Measurements from ENCODE around the gene IRF8. TPM values are rescaled to one million over a fixed set of nuclear protein-coding genes. Genes with fewer than 3 reads are reported as not detected.

Gene IRF8
- total and polyA plus RNA-seq, 2 of the 4 experiments (the other 2 are of a cell fraction), result not detected

GRCh38 chr16:85864965-85865364, 34.0 kb upstream of the IRF8 start:
- H2BK5ac ChIP-seq (ENCODE audit: low read depth, low read length, poor library complexity, severe bottlenecking), result no peak overlapping the region
- CTCF ChIA-PET, result no interaction called here
- H2BK15ac ChIP-seq (ENCODE audit: low read depth, low read length), result no peak overlapping the region
- no peak overlapping the region for H3K4me3 ChIP-seq (ENCODE audit: insufficient read depth, low read depth, low read length)
- dilution Hi-C loops (cut with HindIII; ENCODE audit: low sequenced_read_pairs, unreplicated experiment), result no loop called here
- H3K4me2 ChIP-seq (ENCODE audit: low read depth, low read length), result no peak overlapping the region
- H3K9ac ChIP-seq (ENCODE audit: low read depth, low read length), result no peak overlapping the region
- H3K9me3 ChIP-seq (ENCODE audit: control insufficient read depth, insufficient read depth, low read length), result peaks cover 5% of the 10 kb centered on the region
- no peak overlapping the region for H2BK120ac ChIP-seq (ENCODE audit: low read depth, low read length)
- TF ChIP-seq MXI1 (IDR thresholded peaks at IDR 0.05; ENCODE audit: borderline replicate concordance, low read depth, low read length) (no peak), MAZ (IDR thresholded peaks at IDR 0.05; ENCODE audit: borderline replicate concordance, low read depth, low read length) (no peak), RCOR1 (IDR thresholded peaks at IDR 0.05; ENCODE audit: insufficient replicate concordance, low read length) (no peak), BHLHE40 (IDR thresholded peaks at IDR 0.05; ENCODE audit: low read depth, low read length) (no peak), RFX5 (IDR thresholded peaks at IDR 0.05; ENCODE audit: low read depth, low read length) (no peak), SMC3 (IDR thresholded peaks at IDR 0.05; ENCODE audit: low read depth, low read length) (no peak), NFE2L2 (IDR thresholded peaks at IDR 0.05; ENCODE audit: low read depth, low read length) (no peak), CEBPB (IDR thresholded peaks at IDR 0.05; ENCODE audit: low read depth, low read length) (no peak), CHD1 (IDR thresholded peaks at IDR 0.05; ENCODE audit: low read depth, low read length) (no peak), FOS (IDR thresholded peaks at IDR 0.05; ENCODE audit: low read depth, low read length) (no peak), CTCF (conservative IDR thresholded peaks at IDR 0.05; ENCODE audit: low read depth, low read length) (no peak), POLR2A (IDR thresholded peaks at IDR 0.05; ENCODE audit: low read depth, low read length) (no peak)
- no peaks in the 10 kb centered on the region for H3K4me1 ChIP-seq (ENCODE audit: control insufficient read depth, insufficient read depth, low read length)
- intact Hi-C loops (cut with micrococcal nuclease), result no loop called here
- H3K79me1 ChIP-seq (ENCODE audit: low read depth in 1 of 2, low read length in 2 of 2), result no peaks in the 10 kb centered on the region
- H4K20me1 ChIP-seq (ENCODE audit: insufficient read depth, low read length), result no peaks in the 10 kb centered on the region
- H3K27ac ChIP-seq (ENCODE audit: insufficient read depth, low read length), result no peak overlapping the region
- H3K18ac ChIP-seq (ENCODE audit: low read depth, low read length), result no peak overlapping the region
- H4K8ac ChIP-seq (ENCODE audit: low read depth in 2 of 2, low read length in 2 of 2), result no peak overlapping the region
- in situ Hi-C loops (cut with MboI; ENCODE audit: low sequenced_read_pairs), result no loop called here
- POLR2A ChIA-PET (ENCODE audit: unreplicated experiment), result no interaction called here
- DNase-seq (no peak), ATAC-seq (ENCODE audit: low read depth) (no peak)
- H3K14ac ChIP-seq (replicated peaks; ENCODE audit: low read depth, low read length), result no peak overlapping the region
- H3K36me3 ChIP-seq (ENCODE audit: control insufficient read depth, insufficient read depth, low read length), result no peaks in the 10 kb centered on the region
- no TSS peak for BruUV-seq (replicated peaks)
- H4K5ac ChIP-seq (ENCODE audit: low read depth, low read length), result no peak overlapping the region
- no peak overlapping the region for H3K23ac ChIP-seq (ENCODE audit: low read depth, low read length)
- H2AK9ac ChIP-seq (replicated peaks; ENCODE audit: low read depth, low read length, poor library complexity), result no peak overlapping the region
- H3K56ac ChIP-seq (ENCODE audit: extremely low read depth, insufficient read depth, low read length), result no peak overlapping the region
- H2BK20ac ChIP-seq (ENCODE audit: low read depth, low read length), result no peak overlapping the region
- no CpG with 5 or more reads among the region's 1 CpG for WGBS, 2 experiments (ENCODE audit: extremely low coverage in 2 of 2, insufficient read length in 1 of 2)
- no peak overlapping the region for H3K4ac ChIP-seq (ENCODE audit: low read depth, low read length)
- H3K9me1 ChIP-seq (ENCODE audit: insufficient read depth, low read length), result no peaks in the 10 kb centered on the region
- peaks cover 28% of the 10 kb centered on the region for H3K27me3 ChIP-seq (ENCODE audit: control insufficient read depth, insufficient read depth, low read length)
- H4K91ac ChIP-seq (ENCODE audit: insufficient read depth, low read depth, low read length), result no peak overlapping the region
- H2AFZ ChIP-seq (replicated peaks; ENCODE audit: low read length, poor library complexity), result no peak overlapping the region
- H2AK5ac ChIP-seq (ENCODE audit: low read depth, low read length), result no peak overlapping the region
